Measurements from ENCODE around the gene SLC35G3.

DNA sequence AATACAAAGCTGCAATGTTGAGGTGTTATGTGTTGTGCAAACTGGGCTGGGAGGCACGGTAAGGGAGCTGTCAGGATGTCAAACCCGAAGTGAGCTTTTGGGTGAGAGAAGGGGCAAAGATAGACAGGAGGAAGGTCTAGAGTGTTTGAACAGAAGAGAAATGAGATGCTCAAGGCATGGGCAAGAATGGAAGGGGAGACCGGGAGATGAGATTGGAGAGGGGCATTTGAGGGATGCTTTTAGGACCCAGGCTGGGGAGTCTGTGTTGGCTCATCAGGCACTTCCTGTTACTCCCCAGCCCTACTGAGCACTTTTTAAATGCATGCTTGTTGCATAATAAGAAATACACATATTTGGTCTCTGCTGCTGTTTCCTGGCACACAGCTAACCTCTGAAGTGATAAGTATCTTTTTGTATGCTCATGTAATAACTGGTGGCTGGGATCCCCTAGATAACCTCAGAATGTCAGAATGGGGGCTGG, 32.9 kb downstream of the SLC35G3 start:
- TF ChIP-seq, protein P1, sequence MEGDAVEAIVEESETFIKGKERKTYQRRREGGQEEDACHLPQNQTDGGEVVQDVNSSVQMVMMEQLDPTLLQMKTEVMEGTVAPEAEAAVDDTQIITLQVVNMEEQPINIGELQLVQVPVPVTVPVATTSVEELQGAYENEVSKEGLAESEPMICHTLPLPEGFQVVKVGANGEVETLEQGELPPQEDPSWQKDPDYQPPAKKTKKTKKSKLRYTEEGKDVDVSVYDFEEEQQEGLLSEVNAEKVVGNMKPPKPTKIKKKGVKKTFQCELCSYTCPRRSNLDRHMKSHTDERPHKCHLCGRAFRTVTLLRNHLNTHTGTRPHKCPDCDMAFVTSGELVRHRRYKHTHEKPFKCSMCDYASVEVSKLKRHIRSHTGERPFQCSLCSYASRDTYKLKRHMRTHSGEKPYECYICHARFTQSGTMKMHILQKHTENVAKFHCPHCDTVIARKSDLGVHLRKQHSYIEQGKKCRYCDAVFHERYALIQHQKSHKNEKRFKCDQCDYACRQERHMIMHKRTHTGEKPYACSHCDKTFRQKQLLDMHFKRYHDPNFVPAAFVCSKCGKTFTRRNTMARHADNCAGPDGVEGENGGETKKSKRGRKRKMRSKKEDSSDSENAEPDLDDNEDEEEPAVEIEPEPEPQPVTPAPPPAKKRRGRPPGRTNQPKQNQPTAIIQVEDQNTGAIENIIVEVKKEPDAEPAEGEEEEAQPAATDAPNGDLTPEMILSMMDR (IDR thresholded peaks at IDR 0.05), result no peak
- TF ChIP-seq POLR2AphosphoS5 (IDR thresholded peaks at IDR 0.05) (no peak), POLR2A (IDR thresholded peaks at IDR 0.05) (no peak), EP300 (IDR thresholded peaks at IDR 0.05) (no peak)

All from stomach (tissue), 4 donors.